HFF-Myc (cell line): ENCODE results near the gene CIDEB.
A peak's percentile ranks its signal among the peaks of the same experiment; 100 is the strongest.

Experiments used
- DNase-seq: peaks from one replicate; pipeline ENCODE4 v3.0.0-alpha.2; 2011; ENCODE audit warnings: low read depth; ENCODE audit errors: extremely low read depth
- H3K4me3 ChIP-seq: replicated peaks from 2 replicates; pipeline ENCODE4 v1.5.1; 2011; ENCODE audit warnings: low read depth, mild to moderate bottlenecking, control low read depth, low read length
- CTCF ChIP-seq: IDR thresholded peaks from 2 replicates; pipeline ENCODE4 v1.5.1; 2012; ENCODE audit warnings: mild to moderate bottlenecking, low read depth, low read length, control low read depth; ENCODE audit errors: missing control alignments

The CIDEB gene

GRCh38 chr14:24338843-24339242 lies 31.1 kb upstream of the CIDEB start:
- no peak for TF ChIP-seq CTCF
- no peak overlapping the region for H3K4me3 ChIP-seq
- DNase-seq = no peak

GRCh38 chr14:24337824-24338175 lies 30.0 kb upstream of the CIDEB start:
- TF ChIP-seq CTCF = no peak
- DNase-seq = no peak

GRCh38 chr14:24337144-24337823 lies 29.5 kb upstream of the CIDEB start:
- no peak for DNase-seq

More at GRCh38 chr14:24337824-24338175, 30.0 kb upstream of the CIDEB start:
- no peak overlapping the region for H3K4me3 ChIP-seq

DNA sequence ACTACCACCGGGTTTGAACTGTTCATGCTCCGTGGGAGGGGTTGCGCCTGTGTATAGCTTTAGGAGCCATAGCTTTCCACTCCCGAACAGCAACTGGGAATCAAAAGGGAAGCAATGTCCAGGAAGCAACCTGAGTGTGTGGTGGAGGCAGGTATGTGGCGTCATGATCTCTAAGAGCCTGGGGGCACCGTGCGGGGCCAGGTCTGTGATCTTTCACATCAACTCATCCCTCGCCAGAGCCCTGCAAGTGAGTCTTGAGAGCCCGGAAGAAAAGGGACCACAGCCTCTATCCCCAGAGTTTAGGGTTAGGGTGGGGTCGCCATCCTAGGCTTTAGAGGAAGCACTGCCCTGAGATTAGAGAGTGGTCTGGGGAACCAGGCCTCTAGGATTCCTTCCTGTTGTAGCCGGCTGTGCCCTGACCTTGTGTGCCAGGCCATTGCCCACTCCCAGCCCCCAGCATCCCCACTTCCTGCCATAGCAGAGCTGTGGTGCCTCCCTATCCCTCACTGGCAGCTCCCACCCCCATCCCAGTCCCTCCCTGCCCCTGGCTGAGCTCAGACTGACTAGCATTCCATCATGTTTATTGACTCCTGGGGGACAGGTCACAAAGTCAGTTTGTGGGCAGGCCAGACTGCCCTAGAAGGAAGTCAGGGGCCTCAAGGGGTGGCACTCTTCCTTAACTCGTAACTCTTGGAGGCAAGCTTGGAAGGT lies 27.8 kb upstream of the CIDEB start:
- no peak for DNase-seq
- H3K4me3 ChIP-seq = no peak overlapping the region
- no peak for TF ChIP-seq CTCF

More at GRCh38 chr14:24337144-24337823, 29.5 kb upstream of the CIDEB start:
- TF ChIP-seq CTCF = no peak
- H3K4me3 ChIP-seq = no peak overlapping the region

- DNase-seq = no peak
- H3K4me3 ChIP-seq = peak within 1 kb of the TSS; percentile 52
- TF ChIP-seq CTCF = no peak
Observed at GRCh38 chr14:24334431-24335291, 26.9 kb upstream of the CIDEB start, which contains the start of gene ADCY4. Gene ADCY4, minus strand, starts transcription at chr14:24335071. Its CDS starts 419 bp downstream, at chr14:24334652.

GRCh38 chr14:24332268-24332993 lies 24.7 kb upstream of the CIDEB start:
- DNase-seq = no peak
- peak; percentile 74 for TF ChIP-seq CTCF
- H3K4me3 ChIP-seq = no peak overlapping the region
